HL-60 (cell line): ENCODE results near the gene DCUN1D3.
"Not testable (repeated sequence)": the region's sequence is repeated elsewhere in the genome, so short reads cannot be mapped to it uniquely, and the experiment has no call there.

Experiments
- DNase-seq, 2 experiments: peaks; one replicate each; pipeline ENCODE4 v3.0.0-alpha.2; 2010 to 2020; ENCODE audit warnings: low read depth in 1 of 2, low spot score in 1 of 2
- H3K27ac ChIP-seq: fragments of 250-450 bp; sonication (Bioruptor Pico); replicated peaks from 2 replicates; pipeline ENCODE4 v1.5.1; 2020; ENCODE audit warnings: mild to moderate bottlenecking, moderate library complexity
- H3K27me3 ChIP-seq: fragments of 250-450 bp; sonication (Bioruptor Pico); 2 replicates; pipeline ENCODE4 v1.5.1; 2021; ENCODE audit warnings: mild to moderate bottlenecking, moderate library complexity; ENCODE audit not compliant: insufficient read depth, poor library complexity, severe bottlenecking
- H3K4me3 ChIP-seq: replicated peaks from 2 replicates; pipeline ENCODE4 v1.5.1; 2011; ENCODE audit warnings: mild to moderate bottlenecking, control low read depth, low read length; ENCODE audit not compliant: insufficient read depth
- GABPA ChIP-seq: IDR thresholded peaks from 2 replicates; pipeline ENCODE4 v1.6.1; 2012; ENCODE audit warnings: low read depth
- POLR2AphosphoS5 ChIP-seq: IDR thresholded peaks from 2 replicates; pipeline ENCODE4 v1.6.1; 2012; ENCODE audit warnings: low read depth
- SPI1 ChIP-seq: IDR thresholded peaks from 2 replicates; pipeline ENCODE4 v1.6.1; 2012; ENCODE audit warnings: low read depth, mild to moderate bottlenecking, borderline replicate concordance
- TF ChIP-seq, protein P1 (sequence below): IDR thresholded peaks from one replicate; pipeline ENCODE4 v1.5.1; 2011; ENCODE audit warnings: low read length, control low read depth, inconsistent platforms; ENCODE audit not compliant: insufficient read depth
- TF ChIP-seq, protein P2 (sequence below): IDR thresholded peaks from 2 replicates; pipeline ENCODE4 v1.6.1; 2012; ENCODE audit warnings: low read depth; ENCODE audit not compliant: insufficient replicate concordance

DCUN1D3 gene

DNA sequence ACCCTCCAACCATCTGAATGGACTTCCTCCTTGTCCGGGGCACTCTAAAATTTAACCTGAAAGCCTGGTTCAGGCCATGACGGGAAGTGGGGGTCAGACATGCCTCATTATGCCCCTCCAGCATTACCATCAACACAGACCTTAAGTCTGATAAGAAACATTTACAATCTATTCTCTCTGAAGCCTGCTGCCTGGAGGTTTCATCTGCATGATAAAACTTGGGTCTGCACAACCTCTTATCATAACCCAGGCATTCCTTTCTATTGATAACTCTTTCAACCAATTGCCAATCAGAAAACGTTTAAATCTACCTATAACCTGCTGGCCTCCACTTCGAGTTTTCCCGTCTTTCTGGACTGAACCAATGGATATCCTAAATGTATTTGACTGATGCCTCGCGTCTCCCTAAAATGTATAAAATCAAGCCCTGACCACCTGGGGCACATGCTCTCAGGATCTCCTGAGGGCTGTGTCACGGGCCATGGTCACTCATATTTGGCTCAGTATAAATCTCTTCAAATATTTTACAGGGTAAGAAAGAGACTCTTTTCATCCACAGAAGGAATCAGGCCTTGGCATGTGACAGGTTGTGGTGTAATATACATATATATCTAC is 46.0 kb upstream of the DCUN1D3 start:
- Histone ChIP-seq H3K27ac (no peak overlapping the region), H3K27me3 (no peaks in the 10 kb centered on the region), H3K4me3 (no peak overlapping the region)
- TF ChIP-seq POLR2AphosphoS5 (no peak), SPI1 (no peak), GABPA (no peak)
- TF ChIP-seq, protein P1, sequence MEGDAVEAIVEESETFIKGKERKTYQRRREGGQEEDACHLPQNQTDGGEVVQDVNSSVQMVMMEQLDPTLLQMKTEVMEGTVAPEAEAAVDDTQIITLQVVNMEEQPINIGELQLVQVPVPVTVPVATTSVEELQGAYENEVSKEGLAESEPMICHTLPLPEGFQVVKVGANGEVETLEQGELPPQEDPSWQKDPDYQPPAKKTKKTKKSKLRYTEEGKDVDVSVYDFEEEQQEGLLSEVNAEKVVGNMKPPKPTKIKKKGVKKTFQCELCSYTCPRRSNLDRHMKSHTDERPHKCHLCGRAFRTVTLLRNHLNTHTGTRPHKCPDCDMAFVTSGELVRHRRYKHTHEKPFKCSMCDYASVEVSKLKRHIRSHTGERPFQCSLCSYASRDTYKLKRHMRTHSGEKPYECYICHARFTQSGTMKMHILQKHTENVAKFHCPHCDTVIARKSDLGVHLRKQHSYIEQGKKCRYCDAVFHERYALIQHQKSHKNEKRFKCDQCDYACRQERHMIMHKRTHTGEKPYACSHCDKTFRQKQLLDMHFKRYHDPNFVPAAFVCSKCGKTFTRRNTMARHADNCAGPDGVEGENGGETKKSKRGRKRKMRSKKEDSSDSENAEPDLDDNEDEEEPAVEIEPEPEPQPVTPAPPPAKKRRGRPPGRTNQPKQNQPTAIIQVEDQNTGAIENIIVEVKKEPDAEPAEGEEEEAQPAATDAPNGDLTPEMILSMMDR: no peak
- TF ChIP-seq, protein P2, sequence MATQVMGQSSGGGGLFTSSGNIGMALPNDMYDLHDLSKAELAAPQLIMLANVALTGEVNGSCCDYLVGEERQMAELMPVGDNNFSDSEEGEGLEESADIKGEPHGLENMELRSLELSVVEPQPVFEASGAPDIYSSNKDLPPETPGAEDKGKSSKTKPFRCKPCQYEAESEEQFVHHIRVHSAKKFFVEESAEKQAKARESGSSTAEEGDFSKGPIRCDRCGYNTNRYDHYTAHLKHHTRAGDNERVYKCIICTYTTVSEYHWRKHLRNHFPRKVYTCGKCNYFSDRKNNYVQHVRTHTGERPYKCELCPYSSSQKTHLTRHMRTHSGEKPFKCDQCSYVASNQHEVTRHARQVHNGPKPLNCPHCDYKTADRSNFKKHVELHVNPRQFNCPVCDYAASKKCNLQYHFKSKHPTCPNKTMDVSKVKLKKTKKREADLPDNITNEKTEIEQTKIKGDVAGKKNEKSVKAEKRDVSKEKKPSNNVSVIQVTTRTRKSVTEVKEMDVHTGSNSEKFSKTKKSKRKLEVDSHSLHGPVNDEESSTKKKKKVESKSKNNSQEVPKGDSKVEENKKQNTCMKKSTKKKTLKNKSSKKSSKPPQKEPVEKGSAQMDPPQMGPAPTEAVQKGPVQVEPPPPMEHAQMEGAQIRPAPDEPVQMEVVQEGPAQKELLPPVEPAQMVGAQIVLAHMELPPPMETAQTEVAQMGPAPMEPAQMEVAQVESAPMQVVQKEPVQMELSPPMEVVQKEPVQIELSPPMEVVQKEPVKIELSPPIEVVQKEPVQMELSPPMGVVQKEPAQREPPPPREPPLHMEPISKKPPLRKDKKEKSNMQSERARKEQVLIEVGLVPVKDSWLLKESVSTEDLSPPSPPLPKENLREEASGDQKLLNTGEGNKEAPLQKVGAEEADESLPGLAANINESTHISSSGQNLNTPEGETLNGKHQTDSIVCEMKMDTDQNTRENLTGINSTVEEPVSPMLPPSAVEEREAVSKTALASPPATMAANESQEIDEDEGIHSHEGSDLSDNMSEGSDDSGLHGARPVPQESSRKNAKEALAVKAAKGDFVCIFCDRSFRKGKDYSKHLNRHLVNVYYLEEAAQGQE: no peak
- no peak for DNase-seq

DNA sequence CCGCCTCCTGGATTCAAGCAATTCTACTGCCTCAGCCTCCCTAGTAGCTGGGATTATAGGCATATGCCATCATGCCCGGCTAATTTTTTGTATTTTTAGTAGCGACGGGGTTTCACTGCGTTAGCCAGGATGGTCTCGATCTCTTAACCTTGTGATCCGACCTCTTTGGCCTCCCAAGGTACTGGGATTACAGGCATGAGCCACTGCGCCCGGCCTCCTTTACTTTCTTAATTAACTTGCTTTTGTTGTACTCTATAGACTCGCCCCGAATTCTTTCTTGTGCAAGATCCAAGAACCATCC is 45.4 kb upstream of the DCUN1D3 start:
- not testable (repeated sequence) for H3K27ac ChIP-seq, H3K4me3 ChIP-seq

DNA sequence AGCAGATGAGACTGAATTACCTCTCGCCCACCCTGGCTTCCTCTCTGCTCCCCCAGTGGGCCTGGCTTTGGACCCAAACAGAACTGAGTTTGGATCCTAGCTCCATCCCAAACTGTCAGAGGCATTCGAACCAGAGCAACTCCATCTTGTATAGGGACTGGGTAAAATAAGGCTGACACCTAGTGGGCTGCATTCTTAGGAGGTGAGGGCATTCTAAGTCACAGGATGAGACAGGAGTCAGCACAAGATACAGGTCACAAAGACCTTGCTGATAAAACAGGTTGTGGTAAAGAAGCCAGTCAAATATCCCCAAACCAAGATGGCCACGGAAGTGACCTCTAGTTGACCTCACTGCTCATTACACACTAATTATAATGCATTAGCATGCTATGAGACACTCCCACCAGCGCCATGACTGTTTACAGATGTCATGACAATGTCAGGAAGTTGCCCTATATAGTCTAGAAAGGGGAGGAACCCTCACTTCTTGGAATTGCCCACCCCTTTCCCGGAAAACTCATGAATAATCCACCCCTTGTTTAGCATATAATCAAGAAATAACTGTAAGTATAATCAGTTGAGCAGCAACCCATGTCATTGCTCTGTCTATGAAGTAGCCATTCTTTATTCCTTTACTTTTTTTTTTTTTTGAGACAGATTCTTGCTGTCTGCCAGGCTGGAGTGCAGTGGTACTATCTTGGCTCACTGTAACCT is 44.9 kb upstream of the DCUN1D3 start:
- TF ChIP-seq GABPA (no peak), POLR2AphosphoS5 (no peak), SPI1 (no peak)
- TF ChIP-seq, protein P2: no peak
- TF ChIP-seq, protein P1: no peak
- Histone ChIP-seq H3K27ac (no peak overlapping the region), H3K27me3 (no peaks in the 10 kb centered on the region), H3K4me3 (no peak overlapping the region)
- peak; percentile 5 to 15 for DNase-seq

More for the DNA sequence above, 45.4 kb upstream of the DCUN1D3 start:
- not testable (repeated sequence) for H3K27me3 ChIP-seq, DNase-seq

DNA sequence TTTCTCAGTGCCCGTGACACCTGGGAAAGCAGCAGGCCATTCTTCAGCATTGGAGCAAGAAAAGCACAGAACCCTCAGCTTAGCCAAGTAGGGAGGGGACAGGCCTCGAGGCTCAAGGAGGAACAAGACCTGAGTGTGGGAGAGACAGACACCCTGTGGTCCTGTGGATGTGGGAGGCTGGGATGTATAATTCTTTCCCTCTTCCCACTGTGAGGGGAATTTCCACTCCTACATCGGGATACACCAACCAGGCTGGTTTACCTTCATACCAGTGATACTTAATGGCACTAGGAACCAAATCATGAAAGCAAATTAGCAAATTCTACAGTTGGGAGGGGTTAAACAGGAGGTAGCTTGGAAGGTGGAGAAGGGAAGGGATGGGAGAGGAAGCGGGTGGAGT is 42.1 kb upstream of the DCUN1D3 start:
- no peak for TF ChIP-seq SPI1
- TF ChIP-seq, protein P1: no peak
- no peak for TF ChIP-seq POLR2AphosphoS5
- TF ChIP-seq, protein P2: no peak
- no peak for TF ChIP-seq GABPA
- Histone ChIP-seq H3K27ac (no peak overlapping the region), H3K4me3 (no peak overlapping the region), H3K27me3 (no peaks in the 10 kb centered on the region)
- no peak for DNase-seq
